GF-D8 (cell line): ENCODE measurements around the gene PNMT.
"Not testable (repeated sequence)": the region's sequence is repeated elsewhere in the genome, so short reads cannot be mapped to it uniquely, and the experiment has no call there.

ENCODE experiments used
- DNase-seq: peaks from one replicate; lab custom pipeline; 2025; lab: John Stamatoyannopoulos, UW

The PNMT gene

DNA sequence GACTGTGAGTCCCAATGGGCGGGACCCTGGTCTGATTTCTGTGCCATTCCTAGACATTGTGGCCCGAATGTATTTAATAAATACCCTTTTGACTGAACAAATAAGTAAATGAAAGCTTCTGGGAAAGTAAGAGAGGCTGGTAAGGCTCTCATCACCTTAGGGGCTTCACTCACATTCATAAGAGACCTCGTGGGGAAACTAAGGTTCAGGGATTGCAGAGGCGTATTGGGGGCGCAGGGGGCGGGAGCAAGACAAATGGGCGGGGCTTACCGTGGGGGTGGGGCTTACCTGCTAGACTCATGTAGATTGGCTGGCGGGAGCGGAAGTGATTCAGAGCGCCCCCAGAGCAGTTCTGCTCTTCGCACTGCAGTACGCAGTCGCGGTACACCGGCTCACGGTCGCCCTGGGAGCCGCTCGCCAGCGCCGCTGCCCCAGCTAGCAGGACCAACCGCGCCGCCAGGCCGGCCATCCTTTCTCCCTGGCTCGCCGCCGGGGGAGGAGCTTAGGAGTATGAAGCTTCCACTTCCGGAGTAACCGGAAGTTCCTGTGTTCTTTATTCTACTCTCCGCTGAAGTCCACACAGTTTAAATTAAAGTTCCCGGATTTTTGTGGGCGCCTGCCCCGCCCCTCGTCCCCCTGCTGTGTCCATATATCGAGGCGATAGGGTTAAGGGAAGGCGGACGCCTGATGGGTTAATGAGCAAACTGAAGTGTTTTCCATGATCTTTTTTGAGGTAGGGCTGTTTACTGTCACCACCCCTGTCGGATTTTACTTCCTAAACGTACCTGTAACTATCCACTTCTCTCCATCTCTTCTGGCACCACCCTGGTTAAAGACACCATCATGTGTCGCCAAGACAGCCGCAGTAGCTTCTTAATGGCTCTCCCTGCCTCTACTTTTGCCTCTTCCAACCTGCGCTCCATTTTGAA, 19.6 kb downstream of the PNMT start, which contains the start of gene PGAP3:
PGAP3 (minus strand) TSS at position 512 of the 929 bp plus-strand sequence; CDS start at position 469, 43 bp downstream.
- DNase-seq, result peak; percentile 84

DNA sequence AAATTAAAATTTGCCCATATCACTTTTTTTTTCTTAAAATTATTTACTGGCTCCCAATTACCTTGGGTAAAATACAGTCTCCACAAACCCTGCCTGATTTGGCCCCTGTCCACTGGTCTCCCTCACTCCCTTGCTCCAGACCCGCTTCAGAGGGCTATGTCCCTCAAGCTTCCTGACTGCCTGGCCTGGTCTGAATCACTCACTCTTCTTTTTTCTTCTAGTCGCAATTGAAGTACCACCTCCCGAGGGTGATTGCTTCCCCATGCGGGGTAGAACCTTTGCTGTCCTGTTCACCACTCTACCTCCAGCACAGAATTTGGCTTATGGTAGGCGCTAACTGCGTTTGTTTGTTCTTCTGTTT, 20.2 kb downstream of the PNMT start:
- no peak for DNase-seq

- no peak for DNase-seq
Observed at GRCh38 chr17:39688945-39689344, 20.7 kb downstream of the PNMT start.

DNA sequence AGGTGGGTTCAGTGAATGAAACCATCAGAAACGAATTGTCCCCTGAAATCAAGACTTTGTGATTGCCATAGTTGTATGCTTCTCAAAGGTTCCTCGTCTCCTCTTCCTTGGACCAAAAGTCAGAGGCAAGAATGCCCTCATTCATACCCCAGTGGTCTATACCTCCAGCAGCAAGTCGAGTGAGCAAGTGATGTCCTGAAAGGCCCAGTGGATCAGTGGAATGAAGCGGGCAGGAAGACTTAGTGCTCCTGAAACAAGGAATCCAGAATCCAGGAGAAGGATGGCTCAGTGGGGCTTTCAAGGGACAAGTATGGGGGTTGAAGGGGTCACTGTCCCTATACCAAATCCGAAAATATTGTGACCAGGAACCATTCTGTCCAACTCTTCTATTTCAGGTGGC, 26.3 kb downstream of the PNMT start:
- no peak for DNase-seq

DNA sequence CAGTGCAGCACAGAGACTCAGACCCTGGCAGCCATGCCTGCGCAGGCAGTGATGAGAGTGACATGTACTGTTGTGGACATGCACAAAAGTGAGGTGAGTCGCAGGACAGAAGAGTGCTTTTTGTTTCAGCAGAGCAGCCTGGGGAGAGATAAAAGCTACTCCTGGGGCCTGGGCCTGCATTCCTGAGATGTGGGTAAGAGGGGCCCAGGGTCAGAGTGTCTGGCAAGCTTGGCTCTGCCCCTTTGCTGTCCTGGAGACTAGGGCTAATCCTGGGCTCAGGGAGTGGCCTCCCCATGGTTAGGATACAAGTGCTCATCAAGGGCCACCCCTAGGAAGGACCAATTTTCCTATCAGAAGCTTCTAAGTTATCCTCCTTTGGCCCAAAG, 26.8 kb downstream of the PNMT start:
- no peak for DNase-seq

GRCh38 chr17:39696731-39697130, 28.5 kb downstream of the PNMT start:
- no peak for DNase-seq

DNA sequence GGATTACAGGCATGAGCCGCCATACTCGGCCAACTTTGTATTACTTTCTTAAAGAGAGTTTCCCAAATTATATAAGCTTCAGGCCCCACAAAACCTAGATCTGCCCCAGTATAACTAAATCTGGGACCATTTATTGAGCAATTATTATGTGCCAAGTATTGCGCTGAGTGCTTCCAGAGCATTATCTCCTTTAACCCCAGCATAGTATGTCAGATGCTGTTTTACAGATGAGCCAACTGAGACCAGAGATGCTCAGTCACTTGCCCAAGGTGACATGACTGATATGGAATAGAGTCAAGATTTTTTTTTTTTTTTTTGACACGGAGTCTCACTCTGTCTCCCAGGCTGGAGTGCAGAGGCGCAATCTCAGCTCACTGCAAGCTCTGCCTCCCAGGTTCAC, 29.7 kb downstream of the PNMT start:
- no peak for DNase-seq

GRCh38 chr17:39699157-39699817, 31.0 kb downstream of the PNMT start:
- not testable (repeated sequence) for DNase-seq

GRCh38 chr17:39699818-39700147, 31.5 kb downstream of the PNMT start, which contains the start of gene ERBB2:
Gene ERBB2 (plus strand): TSS chr17:39700064. CDS start chr17:39700239, 175 bp downstream.
- DNase-seq, result no peak

DNA sequence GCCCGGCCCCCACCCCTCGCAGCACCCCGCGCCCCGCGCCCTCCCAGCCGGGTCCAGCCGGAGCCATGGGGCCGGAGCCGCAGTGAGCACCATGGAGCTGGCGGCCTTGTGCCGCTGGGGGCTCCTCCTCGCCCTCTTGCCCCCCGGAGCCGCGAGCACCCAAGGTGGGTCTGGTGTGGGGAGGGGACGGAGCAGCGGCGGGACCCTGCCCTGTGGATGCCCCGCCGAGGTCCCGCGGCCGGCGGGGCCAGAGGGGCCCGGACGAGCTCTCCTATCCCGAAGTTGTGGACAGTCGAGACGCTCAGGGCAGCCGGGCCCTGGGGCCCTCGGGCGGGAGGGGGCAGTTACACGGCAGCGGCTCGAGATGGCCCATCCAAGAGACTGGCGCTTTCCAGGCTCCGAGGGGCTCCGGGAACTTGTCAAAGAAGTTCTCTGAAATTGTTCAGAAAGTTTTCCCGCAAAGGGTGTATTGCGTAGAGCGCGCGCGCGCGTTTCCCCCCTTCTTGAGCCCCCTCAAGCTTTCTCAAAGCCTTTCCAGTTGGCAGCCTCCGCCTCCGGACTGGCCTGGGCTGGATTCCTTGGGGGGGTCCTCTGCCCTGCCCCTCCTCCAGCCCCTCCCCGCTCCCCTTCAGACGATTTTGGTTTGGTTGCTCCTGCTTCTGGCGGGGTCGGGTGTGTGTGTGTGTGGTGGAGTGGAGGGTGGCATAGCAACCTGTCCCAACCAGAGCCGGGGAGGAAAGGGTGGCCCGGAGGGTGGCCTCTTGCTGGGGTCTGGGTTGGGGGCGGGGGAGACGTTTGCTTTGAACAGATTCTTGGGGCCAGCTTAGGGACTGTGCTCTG, 32.1 kb downstream of the PNMT start:
- no peak for DNase-seq

- no peak for DNase-seq
Observed at GRCh38 chr17:39701012-39701783, 32.9 kb downstream of the PNMT start.

DNA sequence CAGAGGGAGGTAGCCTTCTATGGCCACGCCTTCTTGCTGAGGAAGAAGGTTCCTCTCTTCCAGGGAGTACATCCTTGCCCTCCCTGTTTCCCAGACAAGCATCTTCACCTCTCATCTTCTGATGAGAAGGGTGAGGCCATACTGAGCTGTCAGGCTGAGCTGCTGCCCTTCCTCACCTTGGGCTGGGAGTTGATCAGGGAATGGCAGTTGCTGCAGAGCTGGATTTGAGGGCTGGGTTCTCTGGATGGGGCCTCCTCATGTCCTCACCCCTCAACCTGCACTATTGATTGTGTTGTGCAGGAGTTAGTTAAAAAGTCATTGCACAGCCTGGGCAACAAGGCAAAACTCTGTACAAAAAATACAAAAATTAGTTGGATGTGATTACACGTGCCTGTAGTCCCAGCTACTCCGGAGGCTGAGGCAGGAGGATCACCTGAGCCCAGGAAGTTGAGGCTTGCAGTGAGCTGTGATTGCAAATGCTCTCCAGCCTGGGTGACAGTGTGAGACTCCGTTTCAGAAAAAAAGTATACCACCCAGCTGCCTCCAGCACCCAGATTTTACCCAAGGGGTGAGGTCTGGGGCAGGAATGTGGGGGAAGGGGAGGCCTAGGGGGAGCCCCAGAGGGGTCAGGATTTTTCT, 33.6 kb downstream of the PNMT start:
- DNase-seq, result no peak

GRCh38 chr17:39702901-39703893, 34.9 kb downstream of the PNMT start:
- DNase-seq, result no peak

GRCh38 chr17:39703913-39704312, 35.7 kb downstream of the PNMT start:
- no peak for DNase-seq

GRCh38 chr17:39704821-39705551, 36.7 kb downstream of the PNMT start:
- no peak for DNase-seq

DNA sequence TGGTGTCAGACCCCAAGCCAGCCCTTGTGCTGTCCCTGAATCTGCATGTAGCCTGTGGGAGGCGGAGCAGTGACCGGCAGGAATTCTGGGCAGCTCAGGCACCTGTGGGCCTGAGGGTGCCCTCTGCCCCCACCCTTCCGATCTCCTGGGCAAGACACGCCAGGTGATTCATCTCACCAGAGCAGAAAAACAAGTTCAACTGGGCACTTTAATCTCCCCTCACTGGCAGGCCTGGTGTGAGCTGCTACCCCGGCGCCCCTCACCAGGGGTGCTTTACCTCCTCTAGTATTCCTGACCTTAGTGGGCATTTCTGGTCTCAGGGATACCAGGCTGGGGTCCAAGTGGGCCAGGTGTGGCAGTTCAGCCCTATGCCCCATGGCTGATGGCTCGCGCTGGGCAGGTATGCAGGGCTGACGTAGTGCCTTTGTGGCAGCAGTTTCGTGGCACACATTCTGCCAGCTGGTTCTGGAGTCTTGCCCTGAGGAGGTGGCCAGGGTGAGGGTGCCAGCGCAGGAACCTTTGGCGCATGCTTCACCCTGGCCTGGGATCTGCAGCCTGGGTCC, 37.6 kb downstream of the PNMT start:
- DNase-seq, result no peak

DNA sequence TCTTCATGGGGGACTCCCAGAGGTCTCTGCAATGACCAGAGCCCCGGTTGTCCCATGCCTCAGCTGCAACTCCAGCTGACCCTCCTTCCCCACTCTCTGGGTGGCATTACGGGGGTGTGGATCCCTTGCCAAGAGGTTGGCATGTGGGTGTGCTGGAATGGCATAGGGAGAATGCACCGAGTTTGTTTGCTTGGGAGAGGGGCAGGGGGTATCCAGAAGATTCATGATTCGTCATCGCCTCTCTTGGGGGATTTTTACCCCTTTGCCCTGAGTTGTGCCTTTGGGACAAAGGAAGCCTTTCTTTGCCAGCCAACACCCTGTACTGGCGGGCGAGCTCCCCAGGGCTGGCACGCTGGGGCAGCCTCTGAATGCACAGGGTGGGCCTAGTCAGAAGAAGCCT, 38.1 kb downstream of the PNMT start:
- no peak for DNase-seq

- no peak for DNase-seq
Observed at GRCh38 chr17:39706921-39707337, 38.7 kb downstream of the PNMT start.
